DND-41 (cell line): ENCODE results near the gene GYPB.
"Not testable (repeated sequence)": the region's sequence is repeated elsewhere in the genome, so short reads cannot be mapped to it uniquely, and the experiment has no call there.

ENCODE experiments used
- ATAC-seq: fragments of 200-7000 bp; cut with Tn5 transposase; 3 replicates; pipeline ENCODE4 v1.9.1; 2021; ENCODE audit warnings: low read depth; ENCODE audit not compliant: insufficient read depth
- DNase-seq: peaks from one replicate; pipeline ENCODE4 v3.0.0-alpha.2; 2020
- H2AFZ ChIP-seq: 2 replicates; pipeline ENCODE4 v1.6.0; 2012; ENCODE audit warnings: low read depth, low read length
- H3K27ac ChIP-seq: 2 replicates; pipeline ENCODE4 v1.5.1; 2012; ENCODE audit warnings: low read length, inconsistent platforms
- H3K27me3 ChIP-seq: fragments of 200-600 bp; sonication (generic); 2 replicates; pipeline ENCODE4 v1.6.0; 2012; ENCODE audit warnings: low read length, mild to moderate bottlenecking, inconsistent platforms; ENCODE audit not compliant: insufficient read depth, poor library complexity
- H3K36me3 ChIP-seq: 2 replicates; pipeline ENCODE4 v1.5.1; 2012; ENCODE audit warnings: low read length, inconsistent platforms; ENCODE audit not compliant: insufficient read depth
- H3K4me1 ChIP-seq: 2 replicates; pipeline ENCODE4 v1.5.1; 2012; ENCODE audit warnings: mild to moderate bottlenecking, low read length; ENCODE audit not compliant: insufficient read depth
- H3K4me2 ChIP-seq: 2 replicates; pipeline ENCODE4 v1.6.0; 2012; ENCODE audit warnings: mild to moderate bottlenecking, moderate library complexity, low read length, inconsistent platforms; ENCODE audit not compliant: insufficient read depth
- H3K4me3 ChIP-seq, 2 experiments: fragments of 200-600 bp in 1 of 2; shearing (Covaris generic) in 1 of 2; 2 replicates each; pipeline ENCODE4 v1.5.1; 2012 to 2016; ENCODE audit warnings: inconsistent platforms in 2 of 2, low read length in 2 of 2, mild to moderate bottlenecking in 2 of 2, low read depth in 1 of 2, moderate library complexity in 1 of 2
- H3K79me2 ChIP-seq: 2 replicates; pipeline ENCODE4 v1.6.0; 2012; ENCODE audit warnings: low read length, inconsistent platforms; ENCODE audit not compliant: insufficient read depth
- H3K9ac ChIP-seq: 2 replicates; pipeline ENCODE4 v1.6.0; 2012; ENCODE audit warnings: low read depth, mild to moderate bottlenecking, inconsistent platforms, low read length, moderate library complexity
- H3K9me3 ChIP-seq: 2 replicates; pipeline ENCODE4 v1.5.1; 2012; ENCODE audit warnings: low read length, moderate library complexity, mild to moderate bottlenecking, inconsistent platforms; ENCODE audit not compliant: insufficient read depth, severe bottlenecking
- H4K20me1 ChIP-seq: 2 replicates; pipeline ENCODE4 v1.6.0; 2012; ENCODE audit warnings: low read length; ENCODE audit not compliant: insufficient read depth
- CTCF ChIP-seq: IDR thresholded peaks from 2 replicates; pipeline ENCODE4 v1.5.1; 2012; ENCODE audit warnings: borderline replicate concordance, low read length, moderate library complexity, mild to moderate bottlenecking; ENCODE audit not compliant: poor library complexity, severe bottlenecking; ENCODE audit errors: extremely low read depth
- EZH2 ChIP-seq: IDR thresholded peaks from 3 replicates; pipeline ENCODE4 v1.6.1; 2012; ENCODE audit warnings: borderline replicate concordance, low read depth, mild to moderate bottlenecking, moderate library complexity, low read length, inconsistent platforms; ENCODE audit not compliant: severe bottlenecking

Gene GYPB

GRCh38 chr4:144021336-144021990 lies 2.3 kb upstream of the GYPB start:
- H3K4me3 ChIP-seq, H3K4me2 ChIP-seq, H2AFZ ChIP-seq, H3K9me3 ChIP-seq, H3K9ac ChIP-seq, H3K4me1 ChIP-seq, H3K36me3 ChIP-seq, H3K27me3 ChIP-seq, H3K79me2 ChIP-seq, H4K20me1 ChIP-seq, H3K27ac ChIP-seq: not testable (repeated sequence)
- ATAC-seq (peak; percentile 85), DNase-seq (peak; percentile 21)
- peak; percentile 63 for TF ChIP-seq CTCF

GRCh38 chr4:144018223-144019000 lies 768 bp downstream of the GYPB start:
- not testable (repeated sequence) for H3K4me2 ChIP-seq, H3K27ac ChIP-seq, H4K20me1 ChIP-seq, H3K9me3 ChIP-seq, H3K79me2 ChIP-seq, H3K36me3 ChIP-seq, H3K27me3 ChIP-seq, H2AFZ ChIP-seq, H3K9ac ChIP-seq, H3K4me3 ChIP-seq, H3K4me1 ChIP-seq, DNase-seq
- peak; percentile 39; the same call in 1 of the 3 replicates for ATAC-seq

GRCh38 chr4:144017271-144017670 lies 1.9 kb downstream of the GYPB start:
- not testable (repeated sequence) for ATAC-seq, H3K9ac ChIP-seq, H4K20me1 ChIP-seq, H2AFZ ChIP-seq, H3K4me3 ChIP-seq, H3K79me2 ChIP-seq, DNase-seq, H3K4me2 ChIP-seq, H3K27me3 ChIP-seq, H3K27ac ChIP-seq, H3K4me1 ChIP-seq, H3K9me3 ChIP-seq, H3K36me3 ChIP-seq

GRCh38 chr4:144016057-144016605 lies 3.0 kb downstream of the GYPB start:
- not testable (repeated sequence) for H2AFZ ChIP-seq, H3K4me3 ChIP-seq, ATAC-seq, H3K9me3 ChIP-seq, H3K27ac ChIP-seq, DNase-seq, H3K4me1 ChIP-seq, H3K36me3 ChIP-seq, H3K27me3 ChIP-seq, H3K79me2 ChIP-seq, H4K20me1 ChIP-seq, H3K4me2 ChIP-seq, H3K9ac ChIP-seq

GRCh38 chr4:144014808-144015207 lies 4.4 kb downstream of the GYPB start:
- no peak overlapping the region for H2AFZ ChIP-seq
- no peaks in the 10 kb centered on the region for H4K20me1 ChIP-seq
- no peaks in the 10 kb centered on the region for H3K36me3 ChIP-seq
- H3K27me3 ChIP-seq, result no peaks in the 10 kb centered on the region
- DNase-seq, result no peak
- no peak overlapping the region for H3K4me2 ChIP-seq
- TF ChIP-seq CTCF (no peak), EZH2 (no peak)
- no peaks in the 10 kb centered on the region for H3K79me2 ChIP-seq
- no peak overlapping the region for H3K27ac ChIP-seq
- no peak overlapping the region for H3K9ac ChIP-seq
- ATAC-seq, result no peak
- no peaks in the 10 kb centered on the region for H3K9me3 ChIP-seq
- H3K4me1 ChIP-seq, result no peaks in the 10 kb centered on the region
- no peak overlapping the region for H3K4me3 ChIP-seq

GRCh38 chr4:144008602-144009001 lies 10.6 kb downstream of the GYPB start:
- not testable (repeated sequence) for H3K79me2 ChIP-seq, H3K9me3 ChIP-seq, DNase-seq, H3K4me3 ChIP-seq, H3K4me1 ChIP-seq, ATAC-seq, H3K4me2 ChIP-seq, H3K27ac ChIP-seq, H3K36me3 ChIP-seq, H3K9ac ChIP-seq, H4K20me1 ChIP-seq, H2AFZ ChIP-seq, H3K27me3 ChIP-seq
